GM21529 (cell line): ENCODE measurements around the gene ZFP42.
"Not testable (repeated sequence)": the region's sequence is repeated elsewhere in the genome, so short reads cannot be mapped to it uniquely, and the experiment has no call there.

Experiments used
- ATAC-seq: cut with Tn5 transposase; IDR thresholded peaks from one replicate; pipeline ENCODE4 v1.9.1; 2021; ENCODE audit not compliant: unreplicated experiment

The ZFP42 gene

DNA sequence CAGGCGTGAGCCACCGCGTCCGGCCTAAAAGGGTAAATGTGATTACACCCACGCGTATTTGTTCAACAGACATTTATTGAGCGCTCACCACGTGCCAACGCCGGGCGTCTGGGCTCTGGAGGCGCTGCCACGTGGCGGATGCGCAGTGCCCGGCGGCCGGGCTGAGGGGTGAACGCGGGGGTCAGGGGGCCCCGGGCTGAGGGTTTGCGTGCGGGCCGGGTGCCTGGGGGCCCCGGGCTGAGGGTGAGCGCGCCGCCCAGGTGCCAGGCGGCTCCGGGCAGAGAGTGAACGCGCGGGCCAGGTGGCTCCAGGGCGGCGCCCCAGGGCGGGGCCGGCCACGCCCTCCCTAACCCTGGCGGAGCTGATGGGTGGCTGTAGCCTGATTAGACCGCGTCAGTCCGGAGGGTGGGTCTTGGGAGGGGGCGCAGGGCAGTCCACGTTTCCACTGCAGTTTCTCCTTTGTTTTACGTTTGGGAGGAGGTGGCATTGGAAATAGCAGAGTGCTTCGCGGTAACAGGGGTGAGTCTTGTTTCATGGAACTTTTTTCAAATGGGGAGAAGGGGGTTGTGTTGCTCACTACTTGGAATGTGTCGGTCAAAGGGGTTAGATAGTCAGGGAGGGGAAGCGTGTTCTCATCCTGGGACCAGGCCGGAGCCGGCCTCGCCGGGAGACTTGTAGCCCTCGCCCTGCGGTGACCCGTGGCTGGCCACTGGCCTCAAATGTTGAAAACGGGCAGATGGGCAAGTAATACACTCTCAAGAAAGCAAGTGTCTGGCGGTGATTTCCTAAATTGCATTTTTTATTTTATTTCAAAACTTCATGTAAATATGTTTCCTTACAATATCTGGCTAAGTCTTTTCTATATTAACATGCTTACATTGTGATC, at the start of gene ZFP42:
ZFP42 (plus strand) TSS at position 450 of the 886 bp plus-strand sequence. CDS start 7,037 bp downstream, outside the sequence.
- ATAC-seq, result no peak

DNA sequence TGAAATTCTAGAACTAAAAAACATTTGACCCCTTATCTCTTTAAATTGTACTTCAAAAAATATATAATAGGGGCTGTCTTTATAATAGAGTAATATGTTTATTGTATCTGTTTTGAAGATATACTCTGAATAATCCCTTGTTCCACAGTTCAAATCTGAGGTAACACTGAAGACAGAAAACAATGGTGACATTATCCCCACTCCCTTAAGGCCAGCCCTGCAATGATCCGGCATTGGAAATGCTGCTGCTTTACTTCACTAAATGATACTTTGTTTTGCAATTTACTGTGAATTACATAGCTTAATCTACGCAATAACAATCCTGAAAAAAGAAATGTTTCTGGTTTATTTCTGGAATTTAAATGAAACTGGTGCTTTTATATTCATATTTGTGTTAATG, 34.4 kb upstream of the ZFP42 start:
- ATAC-seq, result no peak

DNA sequence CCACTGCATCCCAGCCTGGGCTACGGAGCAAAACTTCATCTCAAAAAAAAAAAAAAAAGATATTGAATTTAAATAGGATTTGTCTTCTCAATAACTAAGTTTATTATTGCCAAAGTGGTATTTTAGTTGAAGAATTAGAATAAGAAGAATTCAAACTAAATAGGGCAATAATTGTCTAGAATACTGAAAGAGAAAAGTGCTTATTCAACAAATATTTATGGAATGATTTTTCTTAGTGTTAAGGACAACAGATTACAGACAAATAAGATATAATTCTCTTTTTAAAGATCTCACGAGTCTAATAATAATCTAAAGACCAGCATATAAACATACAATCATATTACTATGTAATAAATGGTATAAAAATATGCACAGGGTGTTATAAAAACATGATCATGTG, 33.6 kb upstream of the ZFP42 start:
- ATAC-seq, result no peak

DNA sequence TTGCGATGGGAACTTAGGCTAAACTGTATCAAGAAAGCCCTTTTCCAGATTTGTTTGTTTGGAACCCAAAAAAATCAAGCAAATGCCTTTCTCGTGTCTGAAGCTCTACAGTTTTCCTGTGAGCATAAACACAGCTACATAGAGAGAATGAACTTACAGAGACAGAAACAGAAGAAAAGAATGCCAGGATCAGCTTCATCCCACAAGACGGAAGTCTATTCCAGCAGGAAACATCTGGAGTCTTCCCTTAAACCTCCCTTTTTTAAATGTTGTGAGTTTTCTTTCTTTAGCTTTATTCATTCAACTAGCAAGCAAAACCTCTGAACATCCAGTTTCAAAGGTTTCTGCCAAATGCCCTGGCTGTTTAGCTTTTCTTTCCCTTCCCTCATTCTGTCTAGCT, 32.6 kb upstream of the ZFP42 start:
- ATAC-seq, result no peak

DNA sequence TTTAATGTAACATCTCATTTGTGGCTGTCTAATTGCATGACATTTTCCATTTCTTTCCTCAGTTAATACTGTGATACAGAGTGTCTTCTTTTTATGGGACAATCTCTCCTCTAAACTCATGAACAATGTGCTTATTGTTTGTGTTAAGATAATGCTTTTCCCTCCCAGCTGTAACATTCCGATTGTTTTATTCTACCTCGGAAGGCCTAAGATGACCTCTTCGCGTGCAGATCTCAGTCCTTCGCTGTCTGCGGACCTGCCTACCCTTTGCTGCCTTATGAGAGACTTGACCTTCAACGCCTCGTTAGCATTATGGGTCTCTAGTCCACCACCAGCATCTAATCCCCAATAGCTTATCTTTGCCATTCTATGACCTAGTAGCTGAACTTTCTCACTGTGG, 29.8 kb upstream of the ZFP42 start:
- ATAC-seq, result no peak

DNA sequence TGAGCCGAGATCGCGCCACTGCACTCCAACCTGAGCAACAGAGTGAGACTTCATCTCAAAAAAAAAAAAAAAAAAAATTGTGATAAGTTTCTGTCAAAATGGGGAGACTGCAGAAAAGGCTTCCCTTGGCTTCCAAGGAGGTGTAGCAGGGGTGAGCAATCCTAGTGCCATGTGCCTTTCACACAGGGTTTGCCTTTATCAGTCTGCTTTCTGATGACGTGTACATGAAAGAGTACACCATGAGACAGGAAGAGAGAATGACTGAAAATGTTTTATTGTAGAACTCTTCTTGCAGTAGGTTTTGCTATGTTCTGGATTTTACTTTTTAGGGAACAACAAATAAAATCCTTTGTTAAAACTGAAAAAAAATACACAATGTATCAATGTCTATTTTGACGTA, 23.4 kb upstream of the ZFP42 start:
- no peak for ATAC-seq

DNA sequence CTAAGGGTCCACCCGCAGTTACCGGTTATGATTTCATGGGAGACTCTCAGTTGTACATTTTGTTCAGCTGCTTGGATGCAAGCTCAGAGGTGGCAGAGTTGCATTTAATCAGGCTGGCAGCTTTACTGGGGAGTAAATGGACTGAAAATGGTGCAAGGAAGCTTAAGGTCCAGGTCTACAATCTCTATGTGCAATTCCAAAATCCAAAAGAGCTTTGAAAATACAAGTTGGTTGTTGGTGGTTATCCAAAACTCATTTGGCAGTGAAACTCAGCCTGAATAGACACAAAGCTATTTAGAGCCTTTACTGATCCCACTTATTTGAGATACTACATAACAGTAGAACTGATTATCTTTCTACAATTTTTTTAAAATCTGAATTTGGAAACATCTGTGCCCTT, 11.8 kb upstream of the ZFP42 start:
- no peak for ATAC-seq

DNA sequence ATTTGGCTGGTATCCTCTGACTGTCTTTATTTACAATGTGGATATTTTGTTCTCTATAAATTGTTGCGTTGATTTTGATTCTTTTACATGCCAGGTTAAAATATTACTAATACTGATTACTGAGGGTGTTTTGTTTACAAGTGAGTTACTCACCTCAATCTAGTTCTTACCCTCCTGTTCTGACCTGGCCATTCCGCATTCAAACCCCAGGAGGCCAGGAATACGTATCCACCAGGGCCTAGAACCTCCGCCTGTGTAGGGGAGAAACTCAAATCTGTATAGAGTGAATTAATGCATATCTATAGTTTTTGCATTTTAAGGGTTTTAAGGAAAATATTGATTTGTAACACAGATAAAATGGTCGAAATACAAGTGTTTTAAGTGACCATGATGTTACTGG, 2.6 kb upstream of the ZFP42 start:
- ATAC-seq, result no peak

DNA sequence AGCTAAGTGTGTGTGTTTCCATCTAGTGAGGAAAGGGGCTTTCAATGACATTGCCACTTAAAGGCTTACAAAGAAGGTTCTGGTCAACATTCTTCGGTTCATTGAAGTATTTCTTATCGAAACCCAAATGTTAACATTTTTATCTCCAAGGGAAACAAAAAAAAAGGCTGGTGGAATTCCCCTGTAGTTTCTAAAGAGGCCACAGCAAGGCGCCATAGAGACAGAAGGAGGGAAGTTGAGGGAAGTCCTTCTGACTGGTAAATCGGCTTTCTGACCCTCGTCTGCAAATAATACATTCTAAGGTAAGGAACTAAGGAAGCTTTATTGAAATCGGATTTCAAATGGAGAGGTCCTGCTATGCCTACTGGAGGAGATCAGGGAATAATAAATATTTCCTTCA, 1.7 kb upstream of the ZFP42 start:
- no peak for ATAC-seq

DNA sequence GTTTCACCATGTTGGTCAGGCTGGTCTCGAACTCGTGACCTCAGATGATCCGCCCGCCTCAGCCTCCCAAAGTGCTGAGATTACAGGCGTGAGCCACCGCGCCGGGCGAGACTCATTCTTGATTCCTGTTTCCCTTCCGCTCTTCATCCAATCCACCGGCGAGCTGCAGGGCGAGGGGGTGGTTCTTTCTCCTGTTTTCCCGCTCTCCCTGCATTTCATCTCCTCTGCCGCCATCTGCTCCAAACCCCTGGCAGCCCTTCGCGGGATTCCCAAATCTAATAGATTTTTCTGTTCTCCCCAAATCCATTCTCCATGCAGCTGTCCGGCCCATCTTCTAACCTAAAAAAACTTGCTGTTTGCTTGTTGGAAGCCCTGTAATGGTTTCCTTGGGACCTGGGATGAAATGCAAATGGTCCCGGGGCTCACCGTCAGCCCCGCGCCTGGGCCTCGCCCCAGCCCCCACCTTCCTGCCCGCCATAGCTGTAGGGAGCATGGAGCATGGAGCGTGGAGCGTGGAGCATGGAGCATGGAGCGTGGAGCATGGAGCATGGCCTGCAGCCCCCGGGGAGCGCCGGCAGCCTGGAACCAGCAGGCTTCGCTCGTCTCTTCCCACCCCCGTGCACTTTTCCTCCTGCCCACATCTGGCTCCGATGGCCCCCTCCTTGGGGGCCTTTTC, 1.1 kb downstream of the ZFP42 start:
- no peak for ATAC-seq

DNA sequence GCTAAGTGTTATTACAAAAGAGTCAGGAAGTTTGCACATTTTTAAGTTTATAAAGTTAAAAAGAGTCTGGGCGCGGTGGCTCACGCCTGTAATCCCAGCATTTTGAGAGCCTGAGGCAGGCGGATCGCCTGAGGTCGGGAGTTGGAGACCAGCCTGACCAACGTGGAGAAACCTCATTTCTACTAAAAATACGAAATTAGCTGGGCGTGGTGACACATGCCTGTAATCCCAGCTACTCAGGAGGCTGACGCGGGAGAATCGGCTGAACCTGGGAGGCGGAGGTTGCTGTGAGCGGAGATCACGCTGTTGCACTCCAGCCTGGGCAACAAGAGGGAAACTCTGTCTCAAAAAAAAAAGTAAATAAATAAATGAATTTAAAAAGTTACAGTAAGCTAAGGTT, 2.4 kb downstream of the ZFP42 start:
- not testable (repeated sequence) for ATAC-seq

DNA sequence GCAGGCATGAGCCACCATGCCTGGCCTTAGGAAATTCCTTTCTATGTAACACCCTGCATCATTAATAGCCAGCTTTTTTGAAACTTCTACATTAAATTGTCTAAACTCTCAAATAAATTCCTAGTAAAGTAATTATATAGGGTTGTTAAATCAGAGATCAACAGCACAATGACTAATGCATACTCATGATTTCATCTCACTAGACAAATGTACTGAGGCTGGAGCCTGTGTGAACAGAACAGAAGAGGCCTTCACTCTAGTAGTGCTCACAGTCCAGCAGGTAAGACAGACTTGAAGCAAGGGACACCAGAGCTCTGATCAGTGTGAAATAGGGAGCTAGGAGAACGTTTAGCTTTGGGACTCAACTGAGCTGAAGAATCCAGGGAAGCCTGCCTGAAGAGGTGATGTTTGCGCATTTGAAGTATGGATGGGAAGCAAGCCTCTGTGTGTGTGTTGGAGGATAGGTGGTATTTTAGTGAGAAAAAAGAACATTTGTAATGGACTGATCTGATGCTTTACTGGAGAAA, 3.9 kb downstream of the ZFP42 start:
- no peak for ATAC-seq

DNA sequence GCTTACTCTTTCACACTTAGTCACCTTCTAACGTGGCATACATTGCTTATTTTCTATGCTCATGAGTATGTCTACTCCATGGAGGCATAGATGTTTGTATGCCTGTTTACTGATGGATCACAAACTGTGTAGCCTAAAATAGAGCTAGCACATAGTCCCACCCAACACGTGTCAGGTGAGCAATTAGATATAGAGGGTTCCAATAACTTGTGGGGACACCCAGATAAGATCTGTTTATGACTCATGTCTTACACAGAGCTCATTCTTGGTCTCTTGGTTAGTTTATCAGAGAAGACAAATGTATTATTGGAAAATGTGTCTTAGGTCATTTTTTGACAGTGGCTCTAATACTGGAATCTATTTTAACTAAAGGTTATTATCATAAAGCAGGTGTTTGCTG, 6.8 kb downstream of the ZFP42 start:
- ATAC-seq, result no peak

DNA sequence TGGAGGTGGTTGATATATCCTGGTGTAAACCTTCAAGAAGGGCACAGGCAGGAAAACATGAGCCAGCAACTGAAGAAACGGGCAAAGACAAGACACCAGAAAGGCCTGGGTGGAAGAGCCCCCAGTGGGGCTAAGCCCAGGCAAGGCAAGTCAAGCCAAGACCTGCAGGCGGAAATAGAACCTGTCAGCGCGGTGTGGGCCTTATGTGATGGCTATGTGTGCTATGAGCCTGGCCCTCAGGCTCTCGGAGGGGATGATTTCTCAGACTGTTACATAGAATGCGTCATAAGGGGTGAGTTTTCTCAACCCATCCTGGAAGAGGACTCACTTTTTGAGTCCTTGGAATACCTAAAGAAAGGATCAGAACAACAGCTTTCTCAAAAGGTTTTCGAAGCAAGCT, 7.2 kb downstream of the ZFP42 start:
- ATAC-seq, result no peak

DNA sequence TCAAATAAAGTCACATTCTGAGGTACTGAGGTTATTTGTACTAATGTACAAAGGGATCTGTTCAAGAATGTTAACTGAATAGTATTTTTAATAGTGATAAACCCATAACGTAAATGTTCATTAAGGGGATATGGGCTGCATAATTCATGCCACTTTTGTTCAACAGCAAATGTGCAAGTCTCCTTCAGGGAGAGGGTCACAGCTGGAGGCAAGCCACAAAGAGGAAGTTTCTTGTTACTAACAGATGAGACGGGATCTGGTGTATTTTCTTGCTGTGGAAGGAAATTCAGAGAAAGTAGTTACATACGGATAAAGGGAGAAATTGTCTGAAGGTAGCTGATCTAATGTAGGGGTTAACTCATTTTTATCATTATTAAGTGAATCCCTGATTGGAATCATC, 10.0 kb downstream of the ZFP42 start:
- ATAC-seq, result no peak

DNA sequence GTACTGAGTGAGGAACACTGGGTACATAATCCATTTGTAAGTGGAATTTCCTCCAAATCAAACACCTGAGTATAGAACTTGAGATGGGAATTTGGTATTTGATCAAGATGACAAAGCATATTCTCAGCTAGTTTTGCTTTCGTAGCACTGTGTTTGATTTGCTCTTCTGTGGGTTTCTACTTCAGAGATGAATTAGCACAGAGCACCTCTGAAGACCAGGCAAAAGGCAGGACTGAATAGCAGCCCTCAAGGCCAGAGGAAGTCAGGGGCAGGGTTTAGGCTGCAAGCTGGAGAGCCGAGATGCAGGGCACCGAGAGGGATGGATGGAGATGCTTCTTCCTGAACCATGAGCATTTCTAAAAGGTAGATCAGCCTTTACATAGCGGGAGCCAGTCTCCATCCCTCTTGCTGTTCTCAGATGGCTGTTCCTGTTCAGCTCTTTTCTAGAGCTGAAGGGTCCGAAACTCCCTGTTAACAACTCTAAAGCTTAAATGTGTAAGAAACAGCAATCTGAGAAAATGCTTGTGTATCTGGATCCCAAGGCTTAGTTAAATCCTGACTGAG, 10.8 kb downstream of the ZFP42 start:
- ATAC-seq, result no peak

DNA sequence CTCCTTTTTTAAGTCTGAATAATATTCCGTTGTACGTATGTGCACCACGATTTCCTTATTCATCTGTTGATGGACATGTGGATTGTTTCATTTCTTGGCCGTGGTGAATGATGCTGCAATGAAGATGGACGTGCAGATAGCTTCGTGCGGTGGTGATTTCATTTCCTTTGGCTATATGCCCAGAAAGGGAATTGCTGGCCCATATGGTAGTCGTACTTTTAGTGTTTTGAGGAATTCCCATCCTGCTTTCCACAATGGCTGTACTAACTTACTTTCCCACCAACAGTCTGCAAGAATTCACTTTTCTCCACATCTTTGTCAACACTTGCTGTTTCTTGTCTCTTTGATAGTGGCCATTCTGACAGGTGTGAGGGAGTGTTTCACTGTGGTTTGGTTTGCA, 12.8 kb downstream of the ZFP42 start:
- ATAC-seq, result no peak

DNA sequence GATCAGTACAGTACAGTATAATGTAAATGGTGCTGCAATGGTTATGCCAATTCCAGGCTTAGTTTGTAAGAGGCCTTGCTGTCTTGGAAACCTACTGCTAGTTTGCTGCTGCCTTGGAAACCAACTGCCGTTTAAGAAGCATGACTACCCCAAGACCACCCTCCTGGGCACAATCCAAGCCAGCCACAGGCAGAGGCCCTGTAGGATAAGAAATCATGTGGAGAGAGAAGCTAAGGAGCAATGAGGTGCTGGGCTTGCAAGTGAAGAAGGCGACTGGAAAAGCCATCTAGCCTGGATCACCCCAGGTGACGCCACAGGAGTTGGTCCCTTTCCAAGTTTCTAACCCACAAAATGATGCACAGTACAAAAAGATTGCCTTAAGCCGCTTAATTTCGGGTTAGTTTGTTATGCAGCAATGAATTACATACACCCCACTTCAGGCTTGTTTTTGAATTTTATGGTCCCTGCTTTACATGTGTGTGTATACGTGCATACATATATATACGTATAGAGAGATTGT, 16.9 kb downstream of the ZFP42 start:
- ATAC-seq, result no peak

DNA sequence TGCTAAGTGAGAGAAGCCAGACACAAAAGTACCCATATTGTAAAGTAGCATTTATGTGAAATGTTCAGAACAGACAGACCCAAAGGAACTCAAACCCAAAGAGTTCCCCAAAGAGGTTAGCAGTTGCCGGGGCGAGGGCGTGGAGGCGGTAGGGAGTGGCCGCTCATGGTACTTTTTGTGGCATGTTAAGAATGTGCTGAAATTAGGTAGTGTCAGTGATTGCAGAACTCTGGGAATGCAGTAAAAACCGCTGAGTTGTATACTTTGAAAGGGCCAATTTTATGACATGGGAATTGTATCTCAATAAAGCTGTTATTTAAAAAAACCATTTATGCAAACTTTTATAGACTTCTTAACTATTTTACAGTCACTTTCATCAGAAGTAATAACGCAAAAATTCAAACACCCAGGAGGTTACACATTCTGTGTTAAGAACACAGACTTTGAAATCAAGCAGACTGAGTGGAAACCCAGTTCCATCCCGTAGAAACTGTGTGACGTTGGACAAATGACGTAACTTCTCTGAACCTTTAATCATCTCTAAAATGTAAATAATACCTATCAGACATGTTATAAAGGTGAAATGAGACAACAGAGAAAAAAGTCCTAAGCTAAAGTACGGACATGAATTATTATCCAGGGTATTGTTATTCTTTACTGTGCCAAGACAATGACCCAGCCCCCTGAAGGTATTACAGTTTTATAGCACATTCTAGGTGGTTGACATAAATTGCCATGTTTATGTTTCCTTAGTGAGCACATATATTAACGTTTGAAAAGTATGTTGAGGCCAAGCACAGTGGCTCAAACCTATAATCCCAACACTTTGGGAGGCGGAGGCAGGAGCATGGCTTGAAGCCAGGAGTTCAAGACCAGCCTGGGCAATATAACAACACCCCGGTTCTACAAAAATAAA, 19.7 kb downstream of the ZFP42 start:
- ATAC-seq, result no peak

DNA sequence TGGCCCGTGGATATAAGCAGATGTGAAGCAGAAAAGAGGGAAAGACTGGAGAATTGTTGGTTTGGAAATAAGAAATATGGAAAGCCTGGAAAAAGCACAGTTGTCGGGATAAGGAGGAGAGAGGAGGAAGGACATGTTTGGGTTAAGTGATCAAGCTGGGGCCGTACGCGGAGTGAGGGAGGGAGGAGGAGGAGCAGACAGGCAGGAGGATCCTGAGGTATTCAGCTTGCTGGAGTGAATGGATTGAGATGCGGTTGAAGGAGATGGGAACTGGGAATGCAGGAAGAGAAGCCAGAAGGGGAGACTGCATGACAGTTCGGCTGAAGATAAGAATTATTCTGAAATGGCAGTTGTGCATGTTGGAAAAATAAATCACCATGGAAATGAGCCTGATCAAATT, 21.2 kb downstream of the ZFP42 start:
- ATAC-seq, result no peak

DNA sequence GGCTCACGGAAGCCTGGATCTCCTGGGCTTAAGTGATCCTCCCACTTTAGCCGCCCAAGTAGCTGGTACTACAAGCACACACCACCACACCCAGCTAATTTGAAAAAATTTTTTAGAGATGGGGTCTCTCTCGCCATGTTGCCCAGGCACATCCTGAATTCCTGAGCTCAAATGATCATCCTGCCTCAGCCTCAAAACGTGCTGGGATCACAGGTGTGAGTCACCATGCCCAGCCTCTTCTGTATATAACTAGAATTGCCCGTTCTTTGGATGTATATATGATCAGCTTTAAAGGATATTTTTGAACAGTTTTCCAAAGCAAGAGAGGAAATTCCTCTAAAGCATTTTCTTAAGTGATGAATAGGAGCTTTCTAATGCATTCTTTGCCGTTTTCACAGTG, 22.7 kb downstream of the ZFP42 start:
- no peak for ATAC-seq
